Lung (tissue), 12 donors: Measurements from ENCODE around the gene POLR2C. TPM values are rescaled to one million over a fixed set of nuclear protein-coding genes. Genes with fewer than 3 reads are reported as not detected.

Experiments used
- ATAC-seq: fragments of 200-7000 bp; cut with Tn5 transposase; one replicate; pipeline ENCODE4 v1.9.1; 2020; ENCODE audit warnings: moderate number of reproducible peaks; ENCODE audit not compliant: insufficient read depth, low FRiP score
- DNase-seq, 3 donors: peaks; one replicate each; pipeline ENCODE4 v3.0.0-alpha.2; 2013 to 2017
- H3K27ac ChIP-seq, 2 donors: one replicate each; pipeline ENCODE4 v1.5.1; 2013; ENCODE audit warnings: mild to moderate bottlenecking in 2 of 2, moderate library complexity in 2 of 2, control low read depth in 1 of 2, inconsistent platforms in 1 of 2, low read depth in 1 of 2, low read length in 1 of 2
- H3K27me3 ChIP-seq, 3 donors: one replicate each; pipeline ENCODE4 v1.5.1; 2013; ENCODE audit warnings: low read length in 2 of 3; ENCODE audit not compliant: control insufficient read depth in 3 of 3, insufficient read depth in 3 of 3
- H3K36me3 ChIP-seq, 4 donors: one replicate each; pipeline ENCODE4 v1.5.1; 2013; ENCODE audit warnings: low read length in 4 of 4, mild to moderate bottlenecking in 1 of 4, moderate library complexity in 1 of 4; ENCODE audit not compliant: control insufficient read depth in 4 of 4, insufficient read depth in 4 of 4
- H3K4me1 ChIP-seq, 5 donors: one replicate each; pipeline ENCODE4 v1.5.1; 2013; ENCODE audit warnings: low read length in 5 of 5, mild to moderate bottlenecking in 2 of 5, moderate library complexity in 1 of 5; ENCODE audit not compliant: control insufficient read depth in 5 of 5, insufficient read depth in 5 of 5
- H3K4me3 ChIP-seq: one replicate; pipeline ENCODE4 v1.5.1; 2013; ENCODE audit warnings: mild to moderate bottlenecking, control low read depth, moderate library complexity
- H3K9ac ChIP-seq, 2 donors: one replicate each; pipeline ENCODE4 v1.5.1; 2013; ENCODE audit warnings: low read length in 2 of 2, control low read depth in 1 of 2; ENCODE audit not compliant: insufficient read depth in 1 of 2
- H3K9me3 ChIP-seq, 4 donors: one replicate each; pipeline ENCODE4 v1.5.1; 2013; ENCODE audit warnings: low read length in 3 of 4, mild to moderate bottlenecking in 1 of 4, moderate library complexity in 1 of 4; ENCODE audit not compliant: control insufficient read depth in 4 of 4, insufficient read depth in 3 of 4
- WGBS, 2 donors: extraction: QIAGEN DNeasy Blood & Tissue Kit; methylation state at CpG; one replicate each; pipeline ENCODE4 v1.1.7; 2013; 5-methylcytosine and 5-hydroxymethylcytosine counted together
- polyA plus RNA-seq, 2 donors: library from polyadenylated mRNA; stranded (reverse); fragments of 200-250 nt; gene quantifications; one replicate each; pipeline ENCODE4 v1.2.1, GENCODE V29; 2013
- total RNA-seq, 2 donors: library from RNA; depleted of rRNA in 1 of 2; stranded (reverse); fragments of >200 nt in 1 of 2; gene quantifications; one replicate each; pipeline ENCODE4 v1.2.1, GENCODE V29; 2014 to 2021
- TF ChIP-seq, protein P1 (sequence below): IDR thresholded peaks from 2 replicates; pipeline ENCODE4 v1.5.1; 2012; ENCODE audit warnings: mild to moderate bottlenecking; ENCODE audit errors: control extremely low read depth, extremely low read depth
- donor health status: control.
- donor health status: control.
- donor health status: Bipolar disorder and iron deficiency.
- donor health status: healthy.
- donor health status: DM: yes; HTN: yes; CAD: no.

The POLR2C gene
- total and polyA plus RNA-seq, 4 donors: 65.8 to 124 (median 82.5) TPM

GRCh38 chr16:57447186-57447962 lies 15.1 kb upstream of the POLR2C start, which contains the start of the genes CIAPIN1 and COQ9:
Gene CIAPIN1 (minus strand): TSS chr16:57447385. CDS start chr16:57440928, 6,457 bp downstream.
Gene COQ9 (plus strand): TSS chr16:57447479. CDS start chr16:57447506, 27 bp downstream.
- H3K4me3 ChIP-seq: peak within 1 kb of the TSS; percentile 99
- 1% methylated on average over 58 to 68 of the region's 68 CpGs for WGBS, 2 donors
- DNase-seq (peak; percentile 94 to 97 (median 94)), ATAC-seq (peak; percentile 99)
- no peaks in the 10 kb centered on the region for H3K9me3 ChIP-seq
- TF ChIP-seq, protein P1, sequence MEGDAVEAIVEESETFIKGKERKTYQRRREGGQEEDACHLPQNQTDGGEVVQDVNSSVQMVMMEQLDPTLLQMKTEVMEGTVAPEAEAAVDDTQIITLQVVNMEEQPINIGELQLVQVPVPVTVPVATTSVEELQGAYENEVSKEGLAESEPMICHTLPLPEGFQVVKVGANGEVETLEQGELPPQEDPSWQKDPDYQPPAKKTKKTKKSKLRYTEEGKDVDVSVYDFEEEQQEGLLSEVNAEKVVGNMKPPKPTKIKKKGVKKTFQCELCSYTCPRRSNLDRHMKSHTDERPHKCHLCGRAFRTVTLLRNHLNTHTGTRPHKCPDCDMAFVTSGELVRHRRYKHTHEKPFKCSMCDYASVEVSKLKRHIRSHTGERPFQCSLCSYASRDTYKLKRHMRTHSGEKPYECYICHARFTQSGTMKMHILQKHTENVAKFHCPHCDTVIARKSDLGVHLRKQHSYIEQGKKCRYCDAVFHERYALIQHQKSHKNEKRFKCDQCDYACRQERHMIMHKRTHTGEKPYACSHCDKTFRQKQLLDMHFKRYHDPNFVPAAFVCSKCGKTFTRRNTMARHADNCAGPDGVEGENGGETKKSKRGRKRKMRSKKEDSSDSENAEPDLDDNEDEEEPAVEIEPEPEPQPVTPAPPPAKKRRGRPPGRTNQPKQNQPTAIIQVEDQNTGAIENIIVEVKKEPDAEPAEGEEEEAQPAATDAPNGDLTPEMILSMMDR: no peak
- H3K9ac ChIP-seq: peak within 1 kb of the TSS; percentile 75 to 89
- H3K27ac ChIP-seq: peak within 1 kb of the TSS; percentile 85 to 97
- H3K27me3 ChIP-seq: no peaks in the 10 kb centered on the region
- H3K4me1 ChIP-seq: peaks cover 0 to 13% (median 6%) of the 10 kb centered on the region in 5 donors
- H3K36me3 ChIP-seq: peaks cover 0 to 3% (median 1%) of the 10 kb centered on the region in 4 donors

- 92 to 96% methylated on average over 10 of the region's 10 CpGs for WGBS, 2 donors
- H3K4me3 ChIP-seq: no peak overlapping the region
- H3K27ac ChIP-seq: no peak overlapping the region
- no peak overlapping the region for H3K9ac ChIP-seq
- peaks cover 0 to 5% (median 0%) of the 10 kb centered on the region in 5 donors for H3K4me1 ChIP-seq
- DNase-seq (no peak), ATAC-seq (no peak)
- TF ChIP-seq, protein P1: no peak
- H3K9me3 ChIP-seq: no peaks in the 10 kb centered on the region
- peaks cover 10 to 28% (median 18%) of the 10 kb centered on the region in 4 donors for H3K36me3 ChIP-seq
- H3K27me3 ChIP-seq: no peaks in the 10 kb centered on the region
Measured at GRCh38 chr16:57452021-57452420, 10.5 kb upstream of the POLR2C start.

- ATAC-seq: no peak
- peak overlapping the region in 1 of 2 donors; percentile 82 for H3K27ac ChIP-seq
Measured at GRCh38 chr16:57462978-57463362, 491 bp downstream of the POLR2C start.

More at GRCh38 chr16:57462978-57463362, 491 bp downstream of the POLR2C start:
- Histone ChIP-seq H3K9ac (peak overlapping the region; percentile 56 to 76), H3K9me3 (no peaks in the 10 kb centered on the region), H3K27me3 (no peaks in the 10 kb centered on the region), H3K4me3 (peak overlapping the region; percentile 93), H3K4me1 (peaks cover 0 to 12% (median 4%) of the 10 kb centered on the region in 5 donors), H3K36me3 (peaks cover 12 to 34% (median 32%) of the 10 kb centered on the region in 4 donors)
- TF ChIP-seq, protein P1: no peak
- DNase-seq: no peak
- 1% methylated on average over 13 to 16 of the region's 16 CpGs for WGBS, 2 donors
